ENCODE results near the gene APBB2.

- TF ChIP-seq CTCF (IDR thresholded peaks at IDR 0.05): no peak
- TF ChIP-seq POLR2A (IDR thresholded peaks at IDR 0.05): no peak
These were observed 425.3 kb downstream of the APBB2 start for GRCh38 chr4:40789031-40789430.
